NCI-H460 (cell line): Measurements from ENCODE around the gene TTC31. TPM values are rescaled to one million over a fixed set of nuclear protein-coding genes. Genes with fewer than 3 reads are reported as not detected.
"Not testable (repeated sequence)": the region's sequence is repeated elsewhere in the genome, so short reads cannot be mapped to it uniquely, and the experiment has no call there.

Experiments
- DNase-seq: peaks from one replicate; pipeline ENCODE4 v3.0.0-alpha.2; 2016; ENCODE audit warnings: low read depth; ENCODE audit errors: extremely low read depth
- total RNA-seq: library from RNA; depleted of rRNA; stranded (reverse); fragments of >200 nt; shearing (Covaris generic); gene quantifications from 2 replicates; pipeline ENCODE4 v1.2.3, GENCODE V29; 2014

TTC31 gene
- total RNA-seq, 1 experiment from 2014 or later: 23.8 TPM

DNA sequence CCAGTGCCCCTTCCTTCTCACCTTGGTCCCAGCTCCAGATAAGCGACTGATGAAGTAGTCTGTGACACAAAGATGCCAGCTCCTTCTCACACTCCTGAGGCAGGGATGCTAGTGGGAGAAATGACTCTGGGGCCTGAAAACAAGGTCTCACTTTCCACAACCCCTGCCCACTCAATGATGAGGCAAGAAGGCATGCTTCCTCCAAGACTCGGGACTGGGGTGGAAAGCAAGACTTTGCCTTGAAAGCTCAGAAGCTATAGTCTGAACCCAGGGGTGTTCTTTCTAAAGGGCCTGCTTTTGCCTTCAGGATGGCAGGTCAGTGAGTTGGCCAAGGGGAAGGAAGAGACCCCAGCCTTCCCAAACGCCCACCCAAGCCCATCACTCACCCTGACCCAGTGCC, 1.4 kb upstream of the TTC31 start:
- no peak for DNase-seq

DNA sequence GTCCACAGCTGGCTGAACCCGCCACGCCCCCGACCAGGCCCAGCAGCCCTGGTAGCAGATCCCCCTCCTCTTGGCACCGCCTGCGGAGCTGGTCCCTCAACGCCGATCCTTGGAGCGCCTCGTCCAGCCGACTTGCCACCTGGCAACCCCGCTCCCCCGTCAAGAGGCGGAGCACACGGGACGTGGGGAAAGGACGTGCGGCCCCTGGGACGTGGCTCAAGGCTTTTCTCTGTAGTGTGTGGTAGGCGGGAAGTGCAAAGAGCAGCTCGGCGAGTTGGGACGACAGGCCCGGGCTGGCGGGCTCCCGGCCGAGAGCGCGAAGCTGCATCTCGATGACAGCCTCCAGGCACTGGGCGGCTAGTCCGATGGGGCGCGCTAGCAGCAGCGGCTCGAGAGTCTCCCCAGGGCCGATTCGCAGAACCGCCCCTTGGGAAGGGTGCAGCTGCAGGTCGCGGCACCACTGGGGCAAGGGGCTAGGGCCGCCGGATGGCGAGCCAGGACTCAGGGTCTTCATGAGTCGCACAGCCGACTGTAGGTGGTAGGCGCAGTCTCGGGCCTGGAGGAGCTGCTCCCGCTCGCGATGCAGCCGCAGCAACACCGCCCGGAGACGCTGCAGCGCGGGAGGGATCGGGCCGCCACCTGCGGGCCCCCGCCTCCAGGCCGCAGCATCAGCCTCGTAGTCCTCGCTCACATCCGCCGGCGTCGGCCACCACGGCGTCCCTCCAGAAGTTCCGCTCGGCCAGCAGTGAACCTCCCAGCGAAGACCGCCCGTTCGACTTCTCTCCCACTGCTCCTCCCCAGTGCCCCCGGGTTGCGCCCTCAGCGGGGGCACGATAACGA, 700 bp upstream of the TTC31 start:
- no peak for DNase-seq

DNA sequence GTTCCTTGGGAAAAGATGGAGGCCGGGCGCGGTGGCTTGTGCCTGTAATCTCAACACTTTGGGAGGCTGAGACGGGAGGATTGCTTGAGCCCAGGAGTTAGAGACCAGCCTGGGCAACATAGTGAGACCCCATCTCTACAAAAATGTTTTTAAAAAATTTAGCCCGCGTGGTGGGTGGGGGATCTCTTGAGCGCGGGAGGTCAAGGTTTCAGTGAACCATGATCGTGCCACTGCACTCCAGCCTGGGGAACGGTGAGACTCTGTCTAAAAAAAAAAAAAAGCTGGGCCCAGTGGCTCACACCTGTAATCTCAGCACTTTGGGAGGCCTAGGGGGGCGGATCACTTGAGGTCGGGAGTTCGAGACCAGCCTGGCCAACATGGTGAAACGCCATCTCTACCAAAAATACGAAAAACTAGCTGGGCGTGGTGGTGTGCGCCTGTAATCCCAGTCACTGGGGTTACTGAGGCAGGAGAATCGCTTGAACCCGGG, 839 bp downstream of the TTC31 start:
- DNase-seq: not testable (repeated sequence)

DNA sequence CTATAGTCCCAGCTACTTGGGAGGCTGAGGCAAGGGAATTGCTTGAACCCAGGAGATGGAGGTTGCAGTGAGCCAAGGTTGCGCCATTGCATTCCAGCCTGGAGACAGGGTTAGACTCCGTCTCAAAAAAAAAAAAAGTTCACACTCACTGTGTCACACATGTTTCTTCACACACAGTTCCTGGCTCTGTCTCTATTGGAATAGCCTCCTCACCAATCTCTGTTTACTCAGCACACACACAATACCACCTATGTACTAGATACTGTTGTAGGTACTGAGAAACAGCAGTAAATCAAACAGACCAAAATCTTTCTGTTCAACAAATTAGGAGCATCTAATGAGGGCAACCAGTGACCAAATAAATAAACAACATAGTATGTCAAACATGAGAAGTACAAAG, 3.3 kb downstream of the TTC31 start:
- DNase-seq: no peak

DNA sequence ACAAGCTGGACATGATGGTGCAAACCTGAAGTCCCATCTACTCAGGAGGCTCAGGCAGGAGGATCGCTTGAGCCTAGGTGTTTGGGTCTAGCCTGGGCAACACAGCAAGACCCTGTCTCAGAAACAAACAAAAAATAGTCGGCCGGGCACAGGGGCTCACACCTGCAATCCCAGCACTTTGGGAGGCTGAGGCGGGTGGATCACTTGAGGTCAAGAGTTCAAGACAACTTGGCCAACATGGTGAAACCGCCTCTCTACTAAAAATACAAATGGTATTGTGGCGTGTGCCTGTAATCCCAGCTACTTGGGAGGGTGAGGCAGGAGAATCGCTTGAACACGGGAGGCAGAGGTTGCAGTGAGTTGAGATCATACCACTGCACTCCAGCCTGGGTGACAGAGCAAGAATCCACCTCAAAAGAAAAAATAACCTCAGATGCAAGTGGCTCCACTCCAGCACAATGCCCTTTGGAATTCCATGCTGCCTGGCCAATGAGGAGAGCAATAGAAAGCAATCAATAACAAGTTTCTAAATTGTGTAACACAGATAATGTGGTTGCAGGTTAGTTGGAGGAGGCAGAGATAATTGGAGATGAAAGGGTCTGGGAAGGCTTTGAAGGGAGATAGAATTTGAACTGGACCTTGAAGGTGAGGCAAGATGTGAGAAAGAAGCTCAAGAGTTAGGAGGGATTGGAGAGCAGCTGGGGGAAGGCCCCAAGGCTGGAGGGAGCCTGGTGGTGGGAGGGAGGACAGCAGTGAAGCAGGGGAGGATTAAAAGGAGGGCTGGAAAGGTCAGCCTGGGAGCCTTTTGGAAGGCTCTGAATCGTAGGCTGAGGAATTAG, 6.0 kb downstream of the TTC31 start:
- no peak for DNase-seq

DNA sequence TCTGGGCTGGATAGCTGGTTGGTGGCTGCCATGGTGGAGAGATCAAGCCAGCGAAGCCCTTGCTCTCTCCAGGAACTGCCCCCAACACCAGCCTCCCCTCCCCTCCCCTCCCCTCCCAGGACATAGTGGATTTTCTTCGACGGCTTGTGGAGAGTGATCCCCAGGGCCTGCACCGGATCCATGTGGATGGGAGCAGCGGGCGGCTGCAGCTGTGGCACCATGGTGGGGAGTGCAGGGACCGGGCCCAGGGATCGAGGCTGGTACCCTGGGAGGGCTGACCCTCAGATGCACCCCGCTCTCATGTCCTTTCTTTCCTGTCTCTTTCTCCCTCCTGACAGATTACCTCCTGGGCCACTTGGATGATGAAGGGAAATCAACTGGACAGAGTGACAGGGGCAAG, 7.0 kb downstream of the TTC31 start:
- no peak for DNase-seq

DNA sequence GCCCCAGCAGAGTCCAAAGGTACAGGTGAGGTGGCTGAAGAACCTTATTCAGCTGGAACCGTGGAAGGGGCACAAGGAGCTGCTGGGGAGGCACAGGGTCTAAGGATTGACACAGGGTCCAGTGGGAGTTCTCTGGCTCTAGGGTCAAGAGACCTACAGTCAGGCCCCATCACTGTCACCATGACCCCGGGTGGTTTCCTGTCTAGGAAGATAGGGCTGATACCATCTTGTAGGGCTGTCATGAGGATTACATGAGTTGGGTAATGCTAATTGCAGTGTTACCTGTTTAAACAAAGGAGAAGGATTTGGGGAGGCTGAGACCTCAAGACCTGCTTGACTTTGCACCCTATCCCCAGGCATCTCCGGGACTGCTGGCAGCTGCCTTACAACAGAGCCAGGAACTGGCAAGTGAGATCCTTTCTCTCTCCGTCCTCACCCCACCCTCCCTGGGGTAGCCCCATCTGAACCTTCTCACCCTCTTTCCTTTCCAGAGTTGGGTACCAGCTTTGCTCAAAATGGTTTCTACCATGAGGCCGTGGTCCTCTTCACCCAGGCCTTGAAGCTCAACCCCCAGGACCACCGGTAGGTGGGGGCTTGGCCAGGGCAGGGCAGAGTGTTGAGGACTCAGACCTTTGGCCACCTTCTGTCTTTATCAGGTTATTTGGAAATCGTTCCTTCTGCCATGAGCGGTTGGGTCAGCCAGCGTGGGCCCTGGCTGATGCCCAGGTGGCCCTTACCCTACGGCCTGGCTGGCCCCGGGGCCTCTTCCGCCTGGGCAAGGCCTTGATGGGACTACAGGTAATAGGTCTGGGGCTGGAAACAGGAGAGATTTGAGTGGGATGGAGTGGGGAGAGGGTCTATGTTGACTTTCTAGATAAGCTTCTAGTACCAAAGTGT, 9.0 kb downstream of the TTC31 start:
- DNase-seq: no peak

DNA sequence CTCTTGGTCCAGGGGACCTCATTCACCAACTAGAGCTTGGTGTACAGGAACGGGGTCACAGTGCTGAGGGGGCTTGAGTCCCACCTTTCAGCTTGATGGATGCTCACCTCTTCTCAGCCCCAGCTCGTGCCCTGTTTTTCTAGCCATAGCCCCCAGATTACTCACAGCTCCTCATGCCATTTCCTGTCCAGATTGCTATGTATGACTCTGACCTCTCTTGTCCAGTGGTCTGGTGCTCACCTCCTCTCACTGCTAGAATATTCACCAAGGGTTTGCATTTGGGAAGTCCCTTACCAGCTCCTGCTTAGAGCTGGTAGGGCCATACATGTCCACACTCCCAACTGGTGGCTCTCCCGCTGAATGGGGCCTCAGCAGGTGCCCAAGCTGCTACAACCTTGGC, 10.7 kb downstream of the TTC31 start:
- DNase-seq: no peak

DNA sequence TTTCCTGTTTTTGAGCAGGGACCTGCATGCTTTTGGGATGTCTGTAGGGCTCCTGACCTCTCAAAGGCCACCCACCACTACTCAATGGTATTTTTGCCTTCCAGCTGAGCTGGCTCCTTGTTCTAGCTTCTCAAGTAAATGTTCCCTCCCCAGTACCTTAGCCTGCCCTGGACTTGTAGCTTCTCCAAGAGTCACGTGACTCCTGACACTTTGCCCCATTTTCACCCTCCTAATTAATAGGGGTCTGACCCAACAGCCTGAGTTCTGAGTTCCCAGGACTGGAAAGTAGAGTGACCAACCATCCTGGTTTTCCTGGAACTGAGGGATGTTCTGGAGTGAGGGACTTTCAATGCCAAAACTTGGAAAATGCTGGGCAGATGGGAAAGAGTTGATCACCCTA, 12.6 kb downstream of the TTC31 start:
- no peak for DNase-seq

DNA sequence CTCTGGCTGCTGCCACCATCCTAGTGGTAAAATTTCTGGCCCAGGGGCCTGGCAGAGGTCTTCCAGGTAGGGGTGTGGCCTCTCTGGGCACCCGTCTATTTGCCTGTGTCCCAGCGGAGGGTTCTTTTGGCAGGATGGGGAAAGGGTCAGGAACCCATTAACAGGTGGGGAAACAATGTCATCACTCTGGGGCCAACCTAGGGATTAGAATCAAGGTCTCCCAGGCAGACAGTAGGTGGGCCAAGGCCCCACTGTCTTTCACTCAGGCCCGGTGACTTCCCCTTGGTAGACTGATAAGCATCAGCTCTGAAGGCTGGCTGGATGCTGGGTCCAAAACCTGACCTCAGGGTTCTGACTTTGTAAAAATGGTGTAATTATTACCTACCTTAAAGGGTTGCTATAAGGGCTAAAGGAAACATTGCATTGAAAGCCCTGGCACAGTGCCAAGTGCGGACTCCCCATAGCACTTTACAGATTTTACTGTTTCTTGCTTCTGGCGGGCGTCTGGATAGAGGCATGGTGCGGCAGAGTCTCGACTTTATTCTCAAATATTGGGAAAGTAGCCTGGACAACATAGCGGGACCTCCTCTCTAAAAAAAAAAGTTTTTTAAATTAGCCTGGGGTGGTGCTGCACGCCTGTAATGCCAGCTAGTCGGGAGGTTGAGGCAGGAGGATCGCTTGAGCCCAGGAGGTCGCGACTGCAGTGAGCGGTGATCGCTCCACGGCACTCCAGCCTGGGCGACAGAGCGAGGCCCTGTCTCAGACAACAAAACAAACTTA, 14.3 kb downstream of the TTC31 start:
- DNase-seq: no peak

DNA sequence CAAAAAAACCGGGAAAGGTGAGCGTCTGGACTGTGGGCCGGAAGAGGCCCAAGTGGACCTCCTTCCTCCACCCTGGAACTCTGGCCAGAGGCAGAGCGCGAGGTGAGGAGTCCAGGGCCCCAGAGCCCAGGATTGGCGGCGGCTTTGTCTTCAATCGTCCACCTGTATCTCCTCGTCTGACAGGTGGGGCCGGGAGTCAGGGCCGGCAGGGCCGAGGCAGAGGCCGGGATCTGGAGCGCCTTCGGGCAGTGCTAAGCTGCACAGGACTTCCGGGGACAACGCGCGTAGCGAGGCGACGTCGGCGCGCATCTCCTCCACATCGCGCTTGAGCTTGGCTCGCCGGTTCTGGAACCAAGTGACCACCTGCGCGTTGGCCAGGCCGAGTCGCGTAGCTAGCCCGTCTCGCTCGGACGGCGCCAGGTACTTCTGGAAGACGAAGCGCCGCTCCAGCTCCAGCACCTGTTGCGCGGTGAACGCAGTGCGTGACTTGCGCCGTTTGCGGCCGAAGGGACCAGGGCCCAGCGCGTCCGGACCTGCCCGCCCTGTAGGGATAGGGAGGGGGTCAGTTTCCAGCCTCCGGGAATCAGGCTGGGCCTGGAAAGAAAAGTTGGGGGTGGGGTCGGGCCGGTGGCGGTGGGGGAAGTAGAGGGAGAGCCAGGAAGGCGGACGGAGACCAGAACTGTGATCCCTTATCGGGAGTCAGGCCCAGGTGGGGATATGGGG, 15.1 kb downstream of the TTC31 start:
- no peak for DNase-seq

DNA sequence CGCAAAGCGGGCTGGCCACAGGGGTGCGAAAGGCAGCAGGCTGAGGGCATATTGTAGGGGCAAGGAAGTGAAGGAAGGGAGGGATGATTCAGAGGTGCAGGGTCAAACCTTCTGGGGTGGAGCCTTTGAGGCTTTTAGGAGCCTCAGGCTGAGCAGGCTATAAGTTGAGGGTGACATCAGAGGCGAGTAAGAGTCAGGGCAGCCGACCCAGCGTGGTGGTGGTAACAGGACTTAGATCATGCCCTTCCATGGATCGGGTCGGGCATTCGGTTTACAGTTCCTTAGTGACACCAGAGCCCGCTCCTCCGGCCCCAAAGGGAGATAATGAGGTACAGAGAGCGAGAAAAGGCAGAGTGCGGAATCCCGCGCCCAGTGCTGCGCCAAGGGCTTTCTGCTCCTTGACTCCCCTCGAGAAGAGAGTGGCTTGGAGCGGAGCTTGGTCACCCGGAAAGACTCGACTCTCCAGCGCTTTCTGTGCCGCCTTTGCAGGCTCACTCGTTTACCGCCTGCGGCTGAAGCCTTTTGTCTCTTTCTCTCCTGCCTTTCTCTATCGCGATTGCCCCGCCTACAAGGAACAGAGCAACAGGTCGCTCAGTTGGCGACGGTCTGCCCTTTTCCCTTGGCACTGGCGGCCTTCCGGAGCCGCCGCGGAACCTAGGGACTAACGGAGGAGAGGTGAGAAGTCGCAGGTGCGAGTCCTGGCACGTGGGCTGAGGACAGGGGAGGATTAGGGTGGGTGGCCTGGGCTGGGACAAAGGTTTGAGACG, 15.8 kb downstream of the TTC31 start:
- no peak for DNase-seq

DNA sequence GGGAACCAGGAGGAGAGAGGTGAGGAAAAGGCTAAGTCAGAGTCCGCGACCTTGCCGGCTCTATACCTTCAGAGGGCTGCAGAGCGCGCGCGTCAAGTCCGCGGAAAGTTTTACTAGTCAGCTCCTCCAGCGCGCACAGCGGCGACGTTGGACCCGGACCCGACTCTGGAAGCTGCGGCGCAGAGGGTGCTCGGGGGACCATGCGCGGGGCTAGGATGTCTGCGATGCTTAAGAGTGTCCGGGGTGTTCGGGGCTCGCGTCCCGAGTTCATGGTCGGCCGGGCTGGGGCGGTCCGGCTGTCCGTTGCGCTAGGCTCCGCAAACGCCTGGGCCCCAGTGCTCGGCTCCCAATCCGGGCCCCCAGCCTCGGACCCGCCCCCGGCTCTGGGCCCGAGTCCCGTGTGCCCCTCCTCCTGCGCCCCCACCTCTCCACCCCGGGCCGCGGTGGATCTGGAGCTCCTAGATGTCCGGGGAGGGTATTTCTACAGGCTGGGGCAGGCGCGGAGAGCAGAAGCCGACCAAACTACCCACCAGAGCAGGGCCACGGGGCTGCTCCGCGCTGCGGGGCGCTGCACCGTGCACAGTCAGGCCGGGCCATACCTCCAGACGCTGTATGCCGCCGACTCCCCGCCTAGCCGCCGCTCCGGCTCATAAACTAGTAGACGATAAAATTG, 16.5 kb downstream of the TTC31 start, which contains the start of gene LBX2:
Gene LBX2, minus strand, starts transcription at position 337 of the 673 bp plus-strand sequence. Its CDS starts 66 bp downstream, at position 271.
- DNase-seq: no peak

DNA sequence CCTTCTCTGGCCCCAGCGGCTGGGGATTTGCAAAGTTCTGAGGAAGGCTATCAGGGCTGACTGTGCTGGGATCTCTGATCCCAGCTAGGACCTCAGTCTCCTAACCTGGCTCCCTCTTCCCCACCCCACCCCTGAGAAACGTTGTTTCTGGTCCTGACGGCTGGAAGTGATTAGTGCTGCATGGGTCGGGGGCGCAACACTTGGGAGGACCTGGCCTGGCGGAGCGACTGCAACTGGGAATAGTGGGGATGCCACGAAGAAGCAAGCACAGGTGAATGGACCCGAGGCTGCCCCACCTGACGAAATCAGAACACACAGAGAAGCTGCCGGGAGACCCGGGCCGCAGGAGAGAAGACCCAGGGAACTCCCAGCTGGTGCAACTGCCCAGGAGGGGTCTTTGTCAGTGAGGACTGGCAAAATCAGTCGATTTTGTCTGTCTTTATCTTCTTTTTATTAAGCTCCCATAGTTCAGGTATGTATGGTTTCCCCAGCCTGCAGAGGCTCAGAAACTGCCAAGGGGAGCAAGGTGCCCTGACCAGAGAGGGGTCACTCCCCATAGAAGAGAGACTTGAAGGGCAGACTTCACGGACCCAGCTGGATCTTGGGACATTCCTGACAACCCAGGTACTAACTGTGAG, 17.2 kb downstream of the TTC31 start:
- no peak for DNase-seq

DNA sequence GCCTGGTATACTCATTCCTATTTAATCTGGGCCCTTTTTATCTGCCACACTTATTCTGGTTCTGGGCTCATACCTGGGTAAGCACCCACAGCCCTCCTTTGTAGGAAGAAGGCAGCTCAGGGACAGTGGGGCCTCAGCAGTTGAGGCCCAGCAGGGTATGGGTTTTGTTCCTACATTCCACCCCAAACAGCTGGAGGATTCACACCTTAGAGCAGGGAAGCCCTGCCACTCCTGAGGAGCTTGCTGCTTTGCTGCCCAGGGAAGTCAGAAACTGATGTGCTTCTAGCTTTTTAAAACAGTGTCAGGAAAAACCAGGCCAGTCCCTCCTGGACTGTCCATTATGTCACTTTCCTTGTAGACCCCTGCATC, 17.7 kb downstream of the TTC31 start:
- DNase-seq: no peak

DNA sequence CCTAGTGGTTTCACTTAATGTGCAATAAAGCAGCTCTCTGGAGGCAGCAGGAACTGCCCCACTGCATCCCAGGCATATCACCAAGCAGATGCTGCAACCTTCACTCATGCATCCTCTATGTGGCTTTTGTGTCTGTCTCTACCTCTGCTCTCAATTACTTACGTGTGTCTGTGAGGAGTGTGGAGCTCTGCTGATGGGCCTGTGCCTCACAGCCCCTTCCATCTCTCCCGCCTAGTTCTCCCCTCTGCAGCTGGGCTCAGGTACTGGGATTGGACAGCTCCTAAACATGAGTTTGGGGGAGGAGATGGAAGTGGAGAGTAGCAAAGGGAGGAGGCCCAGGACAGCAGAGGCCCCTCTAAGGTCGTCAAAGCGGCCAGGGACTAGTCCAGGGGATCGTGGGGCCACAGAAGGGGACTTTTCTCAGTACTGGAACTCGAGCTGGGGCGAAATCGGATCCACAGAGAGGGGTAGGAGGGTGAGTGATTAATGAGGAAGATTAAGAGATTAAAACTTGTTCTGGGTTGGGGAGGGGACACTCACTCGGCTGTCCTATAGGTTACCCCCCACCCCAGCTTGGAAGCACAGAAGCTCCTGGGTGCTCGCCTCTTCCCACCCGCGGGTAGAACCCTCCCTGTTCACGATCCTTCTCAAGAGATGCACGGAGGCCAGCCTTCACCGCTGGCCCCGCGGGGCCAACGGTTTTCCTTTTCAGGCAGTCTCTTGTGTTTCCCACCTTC, 18.6 kb downstream of the TTC31 start:
- DNase-seq: no peak
